Measurements from ENCODE around the gene RPTOR.

Gene RPTOR

GRCh38 chr17:80909635-80910034 lies 365.0 kb downstream of the RPTOR start:
- no peak for DNase-seq
- Histone ChIP-seq H3K18ac (ENCODE audit: low read length) (no peak overlapping the region), H3K36me3 (ENCODE audit: control insufficient read depth, insufficient read depth, low read length) (no peaks in the 10 kb centered on the region), H3K27me3 (ENCODE audit: insufficient read depth, low read length, poor library complexity) (no peaks in the 10 kb centered on the region), H3K56ac (ENCODE audit: low read length) (no peak overlapping the region), H3K4ac (ENCODE audit: low read depth, low read length) (no peak overlapping the region), H3K4me1 (ENCODE audit: control insufficient read depth, low read depth, low read length) (no peaks in the 10 kb centered on the region), H2BK120ac (ENCODE audit: low read depth, low read length) (no peak overlapping the region), H4K5ac (ENCODE audit: low read length) (no peak overlapping the region), H2BK5ac (ENCODE audit: low read length) (no peak overlapping the region), H3K27ac (ENCODE audit: low read depth, low read length) (no peak overlapping the region), H4K8ac (ENCODE audit: low read depth, low read length) (no peak overlapping the region), H3K4me2 (ENCODE audit: low read length) (no peak overlapping the region), H3K79me1 (ENCODE audit: low read length) (no peaks in the 10 kb centered on the region), H3K23ac (ENCODE audit: low read length) (no peak overlapping the region), H2AK5ac (ENCODE audit: low read length) (no peak overlapping the region), H3K9ac (ENCODE audit: low read length) (no peak overlapping the region), H2BK15ac (replicated peaks; ENCODE audit: low read depth) (no peak overlapping the region), H3K79me2 (ENCODE audit: control insufficient read depth, insufficient read depth, low read length) (no peaks in the 10 kb centered on the region), H3K4me3 (ENCODE audit: low read length) (no peak overlapping the region)
- WGBS (ENCODE audit: extremely low coverage, insufficient coverage, low lambda C conversion rate), result no CpG with 5 or more reads among the region's 2 CpGs

DNA sequence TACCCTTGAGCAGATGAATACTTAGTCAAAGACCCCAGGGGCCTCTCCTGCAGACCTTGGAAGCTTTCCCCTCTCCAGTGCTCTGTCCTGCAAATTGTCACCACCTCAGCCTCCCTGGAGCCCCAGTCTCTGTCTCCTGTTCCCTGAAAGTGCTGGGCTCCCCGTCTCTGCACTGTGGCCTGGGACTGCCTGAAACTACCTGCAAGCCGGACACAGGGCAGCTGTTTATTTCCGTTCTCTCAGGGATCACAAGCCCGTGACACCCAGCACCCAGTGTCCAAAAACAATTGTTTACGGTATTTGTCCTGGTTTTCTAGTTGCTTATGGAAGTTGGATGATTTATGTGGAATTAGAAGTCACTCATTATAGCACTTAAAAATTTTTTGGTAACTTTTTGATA lies 365.4 kb downstream of the RPTOR start:
- Histone ChIP-seq H2AK5ac (ENCODE audit: low read length) (no peak overlapping the region), H3K18ac (ENCODE audit: low read length) (no peak overlapping the region), H3K4me1 (ENCODE audit: control insufficient read depth, low read depth, low read length) (no peaks in the 10 kb centered on the region), H3K79me1 (ENCODE audit: low read length) (no peaks in the 10 kb centered on the region), H3K9ac (ENCODE audit: low read length) (no peak overlapping the region), H4K8ac (ENCODE audit: low read depth, low read length) (no peak overlapping the region), H3K27ac (ENCODE audit: low read depth, low read length) (no peak overlapping the region), H2BK5ac (ENCODE audit: low read length) (no peak overlapping the region), H3K4ac (ENCODE audit: low read depth, low read length) (no peak overlapping the region), H3K79me2 (ENCODE audit: control insufficient read depth, insufficient read depth, low read length) (no peaks in the 10 kb centered on the region), H4K5ac (ENCODE audit: low read length) (no peak overlapping the region), H3K56ac (ENCODE audit: low read length) (no peak overlapping the region), H3K23ac (ENCODE audit: low read length) (no peak overlapping the region), H3K4me2 (ENCODE audit: low read length) (no peak overlapping the region), H3K4me3 (ENCODE audit: low read length) (no peak overlapping the region), H3K36me3 (ENCODE audit: control insufficient read depth, insufficient read depth, low read length) (no peaks in the 10 kb centered on the region), H2BK120ac (ENCODE audit: low read depth, low read length) (no peak overlapping the region), H3K27me3 (ENCODE audit: insufficient read depth, low read length, poor library complexity) (no peaks in the 10 kb centered on the region), H2BK15ac (replicated peaks; ENCODE audit: low read depth) (no peak overlapping the region)
- no CpG with 5 or more reads among the region's 5 CpGs for WGBS (ENCODE audit: extremely low coverage, insufficient coverage, low lambda C conversion rate)
- DNase-seq, result no peak

DNA sequence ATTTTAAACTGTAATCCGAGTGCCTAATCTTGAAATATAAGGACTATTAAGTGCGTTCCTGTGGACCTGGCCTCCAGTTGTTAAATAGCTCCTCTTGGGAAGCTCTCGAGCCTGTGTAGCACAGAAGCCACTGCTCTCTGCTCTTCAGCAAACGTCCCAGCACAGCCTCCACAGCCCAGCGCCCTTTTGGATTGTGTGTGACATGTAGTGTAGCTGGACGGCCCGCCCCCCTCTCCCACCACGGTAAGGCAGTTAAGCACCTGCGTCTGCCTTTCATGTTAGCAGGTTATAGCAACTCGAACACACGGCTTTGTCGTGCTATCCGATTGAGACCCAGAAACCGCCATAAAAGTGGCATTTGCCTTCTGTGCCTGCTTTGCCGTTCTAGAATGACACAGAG lies 367.8 kb downstream of the RPTOR start:
- Histone ChIP-seq H2BK15ac (replicated peaks; ENCODE audit: low read depth) (no peak overlapping the region), H3K4me1 (ENCODE audit: control insufficient read depth, low read depth, low read length) (no peaks in the 10 kb centered on the region), H2AK5ac (ENCODE audit: low read length) (no peak overlapping the region), H3K79me2 (ENCODE audit: control insufficient read depth, insufficient read depth, low read length) (no peaks in the 10 kb centered on the region), H3K27ac (ENCODE audit: low read depth, low read length) (no peak overlapping the region), H3K36me3 (ENCODE audit: control insufficient read depth, insufficient read depth, low read length) (no peaks in the 10 kb centered on the region), H3K18ac (ENCODE audit: low read length) (no peak overlapping the region), H2BK120ac (ENCODE audit: low read depth, low read length) (no peak overlapping the region), H4K5ac (ENCODE audit: low read length) (no peak overlapping the region), H3K4ac (ENCODE audit: low read depth, low read length) (no peak overlapping the region), H3K27me3 (ENCODE audit: insufficient read depth, low read length, poor library complexity) (no peaks in the 10 kb centered on the region), H3K79me1 (ENCODE audit: low read length) (no peaks in the 10 kb centered on the region), H4K8ac (ENCODE audit: low read depth, low read length) (no peak overlapping the region), H3K23ac (ENCODE audit: low read length) (no peak overlapping the region), H3K4me2 (ENCODE audit: low read length) (no peak overlapping the region), H3K4me3 (ENCODE audit: low read length) (no peak overlapping the region), H3K9ac (ENCODE audit: low read length) (no peak overlapping the region), H2BK5ac (ENCODE audit: low read length) (no peak overlapping the region), H3K56ac (ENCODE audit: low read length) (no peak overlapping the region)
- WGBS (ENCODE audit: extremely low coverage, insufficient coverage, low lambda C conversion rate), result no CpG with 5 or more reads among the region's 15 CpGs
- no peak for DNase-seq

DNA sequence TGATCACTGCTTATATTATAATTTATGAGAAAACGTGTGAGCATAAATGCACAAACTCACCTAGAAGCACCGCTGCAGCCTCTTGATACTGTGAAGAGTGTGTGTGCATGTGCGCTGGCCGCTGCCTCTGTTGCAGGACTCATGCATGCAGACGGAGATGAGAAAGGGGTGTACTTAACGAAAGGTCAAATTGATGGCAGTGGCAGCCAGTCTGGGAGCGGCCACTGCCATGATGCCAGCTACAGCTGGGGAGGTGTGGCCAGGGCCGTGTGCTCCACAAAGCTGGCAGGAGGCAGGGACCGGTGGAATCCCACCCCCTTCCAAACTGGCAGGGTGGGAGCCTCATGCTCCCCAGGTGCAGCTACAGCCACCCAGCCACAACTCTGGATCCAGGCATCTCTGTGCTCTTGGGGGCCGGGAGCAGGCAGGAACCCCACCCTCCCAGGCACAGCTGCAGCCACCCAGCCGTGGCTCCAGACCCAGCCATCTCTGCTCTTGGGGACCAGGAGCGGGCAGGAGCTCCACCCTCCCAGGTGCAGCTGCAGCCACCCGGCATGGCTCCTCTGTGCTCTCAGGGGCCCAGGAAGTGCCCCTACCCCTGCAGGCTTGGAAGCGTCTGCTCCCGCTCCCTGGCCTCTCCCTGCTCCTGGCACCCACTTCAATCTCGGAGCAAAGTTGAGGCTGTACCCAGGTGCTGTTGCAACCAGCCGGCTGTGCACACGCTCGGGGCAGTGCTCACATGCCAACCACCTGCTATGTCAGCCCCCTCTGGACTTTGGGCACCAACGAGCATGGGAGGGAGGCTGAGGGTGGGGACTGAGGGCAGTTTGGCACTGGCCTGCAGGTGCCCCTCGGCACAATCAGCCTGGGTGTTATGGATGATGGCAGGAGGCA lies 369.5 kb downstream of the RPTOR start:
- Histone ChIP-seq H3K9ac (ENCODE audit: low read length) (no peak overlapping the region), H2AK5ac (ENCODE audit: low read length) (no peak overlapping the region), H3K79me2 (ENCODE audit: control insufficient read depth, insufficient read depth, low read length) (no peaks in the 10 kb centered on the region), H3K4me2 (ENCODE audit: low read length) (no peak overlapping the region), H3K4me3 (ENCODE audit: low read length) (no peak overlapping the region), H4K5ac (ENCODE audit: low read length) (no peak overlapping the region), H3K4ac (ENCODE audit: low read depth, low read length) (no peak overlapping the region), H3K36me3 (ENCODE audit: control insufficient read depth, insufficient read depth, low read length) (no peaks in the 10 kb centered on the region), H3K23ac (ENCODE audit: low read length) (no peak overlapping the region), H3K27ac (ENCODE audit: low read depth, low read length) (no peak overlapping the region), H3K79me1 (ENCODE audit: low read length) (no peaks in the 10 kb centered on the region), H3K18ac (ENCODE audit: low read length) (no peak overlapping the region), H2BK5ac (ENCODE audit: low read length) (no peak overlapping the region), H2BK120ac (ENCODE audit: low read depth, low read length) (no peak overlapping the region), H2BK15ac (replicated peaks; ENCODE audit: low read depth) (no peak overlapping the region), H4K8ac (ENCODE audit: low read depth, low read length) (no peak overlapping the region), H3K4me1 (ENCODE audit: control insufficient read depth, low read depth, low read length) (no peaks in the 10 kb centered on the region), H3K27me3 (ENCODE audit: insufficient read depth, low read length, poor library complexity) (no peaks in the 10 kb centered on the region), H3K56ac (ENCODE audit: low read length) (no peak overlapping the region)
- WGBS (ENCODE audit: extremely low coverage, insufficient coverage, low lambda C conversion rate), result no CpG with 5 or more reads among the region's 21 CpGs
- no peak for DNase-seq

- Histone ChIP-seq H3K36me3 (ENCODE audit: control insufficient read depth, insufficient read depth, low read length) (no peaks in the 10 kb centered on the region), H3K18ac (ENCODE audit: low read length) (no peak overlapping the region), H3K4me2 (ENCODE audit: low read length) (no peak overlapping the region), H4K5ac (ENCODE audit: low read length) (no peak overlapping the region), H2BK120ac (ENCODE audit: low read depth, low read length) (no peak overlapping the region), H3K23ac (ENCODE audit: low read length) (no peak overlapping the region), H2AK5ac (ENCODE audit: low read length) (no peak overlapping the region), H3K4ac (ENCODE audit: low read depth, low read length) (no peak overlapping the region), H3K27me3 (ENCODE audit: insufficient read depth, low read length, poor library complexity) (no peaks in the 10 kb centered on the region), H3K56ac (ENCODE audit: low read length) (no peak overlapping the region), H2BK5ac (ENCODE audit: low read length) (no peak overlapping the region), H3K4me1 (ENCODE audit: control insufficient read depth, low read depth, low read length) (no peaks in the 10 kb centered on the region), H3K9ac (ENCODE audit: low read length) (no peak overlapping the region), H4K8ac (ENCODE audit: low read depth, low read length) (no peak overlapping the region), H2BK15ac (replicated peaks; ENCODE audit: low read depth) (no peak overlapping the region), H3K79me1 (ENCODE audit: low read length) (no peaks in the 10 kb centered on the region), H3K79me2 (ENCODE audit: control insufficient read depth, insufficient read depth, low read length) (no peaks in the 10 kb centered on the region), H3K4me3 (ENCODE audit: low read length) (no peak overlapping the region), H3K27ac (ENCODE audit: low read depth, low read length) (no peak overlapping the region)
- WGBS (ENCODE audit: extremely low coverage, insufficient coverage, low lambda C conversion rate), result no CpG with 5 or more reads among the region's 8 CpGs
- no peak for DNase-seq
Measured at GRCh38 chr17:80916246-80916645, 371.6 kb downstream of the RPTOR start.

Data from mesendoderm (in vitro differentiated cells).